GM12878 (cell line): ENCODE measurements around the gene CALM3. TPM values are rescaled to one million over a fixed set of nuclear protein-coding genes. Genes with fewer than 3 reads are reported as not detected.
"Not testable (repeated sequence)": the region's sequence is repeated elsewhere in the genome, so short reads cannot be mapped to it uniquely, and the experiment has no call there.

ENCODE experiments used
- ATAC-seq: fragments of 200-7000 bp; cut with Tn5 transposase; 3 replicates; pipeline ENCODE4 v1.9.1; 2020; ENCODE audit warnings: mild to moderate bottlenecking, moderate library complexity
- BruUV-seq: library from RNA; stranded (reverse); fragments of 400-500 nt; replicated peaks from 2 replicates; lab custom pipeline; 2021; lab: Mats Ljungman, UMichigan
- CTCF ChIA-PET: fragments of 300-600 bp; sonication (Branson Sonifier 250); formaldehyde crosslinking; extraction: SDS; loops from one replicate; lab custom pipeline; 2021; ENCODE audit warnings: inconsistent platforms; lab: Yijun Ruan, JAX
- POLR2A ChIA-PET: fragments of 350-600 bp; formaldehyde crosslinking; extraction: SDS; loops from one replicate; lab custom pipeline; 2021; ENCODE audit warnings: inconsistent platforms; lab: Charles Lee
- RAD21 ChIA-PET: fragments of 300-600 bp; sonication (Branson Sonifier 250); formaldehyde crosslinking; loops from one replicate; lab custom pipeline; 2023; ENCODE audit warnings: antibody characterized with exemption; ENCODE audit not compliant: unreplicated experiment; lab: Charles Lee
- SMC1A ChIA-PET: fragments of 300-600 bp; sonication (Branson Sonifier 250); formaldehyde crosslinking; loops from one replicate; lab custom pipeline; 2023; ENCODE audit not compliant: unreplicated experiment, uncharacterized antibody; lab: Charles Lee
- DNase-seq: peaks from one replicate; pipeline ENCODE4 v3.0.0-alpha.2; 2011; ENCODE audit warnings: low read depth, low spot score
- FAIRE-seq: peaks from 3 replicates; lab custom pipeline; 2011; peaks lifted over from hg19 to GRCh38; lab: Jason Lieb, UNC
- H2AFZ ChIP-seq: 2 replicates; pipeline ENCODE4 v1.6.0; 2011; ENCODE audit warnings: low read depth, low read length, control low read depth; ENCODE audit not compliant: control insufficient read depth
- H3K27ac ChIP-seq: 2 replicates; pipeline ENCODE4 v1.5.1; 2011; ENCODE audit warnings: control low read depth; ENCODE audit not compliant: control insufficient read depth, insufficient read depth
- H3K27me3 ChIP-seq, 2 experiments: replicated peaks in 1 of 2; 2 replicates each; pipeline versions ENCODE4 v1.6.0 to v1.6.1; 2011; ENCODE audit warnings: low read length in 1 of 2; ENCODE audit not compliant: control insufficient read depth in 2 of 2, insufficient read depth in 2 of 2
- H3K36me3 ChIP-seq, 2 experiments: 2 replicates each; pipeline ENCODE4 v1.5.1; 2011; ENCODE audit warnings: low read length in 1 of 2; ENCODE audit not compliant: control insufficient read depth in 2 of 2, insufficient read depth in 2 of 2
- H3K4me1 ChIP-seq: 2 replicates; pipeline ENCODE4 v1.6.1; 2011; ENCODE audit warnings: mild to moderate bottlenecking, low read length, moderate library complexity, mixed read lengths; ENCODE audit not compliant: control insufficient read depth, insufficient read depth
- H3K4me2 ChIP-seq: 2 replicates; pipeline ENCODE4 v1.6.0; 2011; ENCODE audit warnings: control low read depth; ENCODE audit not compliant: control insufficient read depth, insufficient read depth
- H3K4me3 ChIP-seq: fragments of 200-600 bp; sonication (generic); 2 replicates; pipeline ENCODE4 v1.5.1; 2016
- H3K79me2 ChIP-seq: 2 replicates; pipeline ENCODE4 v1.6.0; 2011; ENCODE audit warnings: low read length; ENCODE audit not compliant: control insufficient read depth, insufficient read depth
- H3K9ac ChIP-seq: 2 replicates; pipeline ENCODE4 v1.8.0; 2011; ENCODE audit warnings: low read length, control low read depth, mixed read lengths; ENCODE audit not compliant: control insufficient read depth, insufficient read depth
- H3K9me3 ChIP-seq: replicated peaks from 3 replicates; pipeline ENCODE4 v1.5.1; 2011; ENCODE audit warnings: mild to moderate bottlenecking, low read length; ENCODE audit not compliant: control insufficient read depth, insufficient read depth
- H4K20me1 ChIP-seq: 2 replicates; pipeline ENCODE4 v1.6.0; 2011; ENCODE audit not compliant: control insufficient read depth, insufficient read depth
- CHD2 ChIP-seq: IDR thresholded peaks from 2 replicates; pipeline ENCODE4 v1.6.1; 2011; ENCODE audit warnings: low read depth, low read length, improper control_type of control experiment, borderline replicate concordance
- NR2C2 ChIP-seq: IDR thresholded peaks from 2 replicates; pipeline ENCODE4 v1.6.1; 2011; ENCODE audit warnings: borderline replicate concordance, low read depth; ENCODE audit not compliant: control insufficient read depth, insufficient read length
- TBL1XR1 ChIP-seq: IDR thresholded peaks from 2 replicates; pipeline ENCODE4 v1.6.1; 2012; ENCODE audit warnings: low read depth, low read length, improper control_type of control experiment
- WGBS: methylation state at CpG from one replicate; pipeline ENCODE4 v1.1.6; 2016; ENCODE audit warnings: low lambda C conversion rate; ENCODE audit not compliant: insufficient replicate concordance, insufficient coverage; ENCODE audit errors: missing lambda C conversion rate; 5-methylcytosine and 5-hydroxymethylcytosine counted together
- in situ Hi-C: fragments of 300-500 bp; cut with MboI; formaldehyde crosslinking; loops from 9 replicates; pipeline ENCODE4 v1.14.3; 2018; ENCODE audit warnings: mixed read lengths
- intact Hi-C: fragments of 100-400 bp; cut with micrococcal nuclease; formaldehyde crosslinking; loops from one replicate; pipeline ENCODE4 v1.14.2; 2022; ENCODE audit not compliant: unreplicated experiment
- polyA plus RNA-seq, 11 experiments: library from polyadenylated mRNA; depleted of rRNA in 4 of 11; unstranded in 6 of 11; stranded (reverse) in 5 of 11; fragments of >200 nt; fragmentation: Nextera tagmentation in 4 of 11; fragmentation: Illumina TruSeq in 1 of 11; extraction: Ambion mirVana in 4 of 11; extraction: Trizol in 1 of 11; gene quantifications; 1 replicate in 1 of 11; 2 replicates in 10 of 11; pipeline versions ENCODE4 v1.2.1 to v1.2.3, GENCODE V29; 2011 to 2016; ENCODE audit warnings: inconsistent platforms in 2 of 11, missing spikeins in 2 of 11, low read depth in 1 of 11
- total RNA-seq, 4 experiments: library from RNA; depleted of rRNA in 3 of 4; stranded (reverse); fragments of >200 nt in 3 of 4; fragmentation: Illumina TruSeq in 1 of 4; extraction: Trizol in 1 of 4; gene quantifications; 2 replicates each; pipeline versions ENCODE4 v1.2.1 to v1.2.3, GENCODE V29; 2013 to 2021
- TF ChIP-seq, protein P1 (sequence below): IDR thresholded peaks from 2 replicates; pipeline ENCODE4 v1.6.1; 2012; ENCODE audit warnings: improper control_type of control experiment, low read depth, low read length; ENCODE audit not compliant: insufficient replicate concordance

CALM3 gene
- total and polyA plus RNA-seq, 10 of the 15 experiments (the other 5 are each of a cell fraction or from before 2014, with no cell fraction given) = 164 to 849 (median 347) TPM

- Histone ChIP-seq H4K20me1 (no peaks in the 10 kb centered on the region), H3K9ac (no peak overlapping the region), H3K4me3 (no peak overlapping the region), H3K36me3 (no peaks in the 10 kb centered on the region), H3K79me2 (no peaks in the 10 kb centered on the region), H3K27me3 (no peaks in the 10 kb centered on the region), H3K9me3 (no peaks in the 10 kb centered on the region; the same call in 2 of the 3 replicates), H2AFZ (no peak overlapping the region), H3K27ac (no peak overlapping the region), H3K4me1 (no peaks in the 10 kb centered on the region), H3K4me2 (no peak overlapping the region)
- ATAC-seq (no peak), FAIRE-seq (no peak), DNase-seq (no peak)
- in situ Hi-C loops (no loop called here), intact Hi-C loops (no loop called here)
- POLR2A ChIA-PET = no interaction called here
- RAD21 ChIA-PET = no interaction called here
- TF ChIP-seq CHD2 (no peak), NR2C2 (no peak), TBL1XR1 (no peak)
- TF ChIP-seq, protein P1, sequence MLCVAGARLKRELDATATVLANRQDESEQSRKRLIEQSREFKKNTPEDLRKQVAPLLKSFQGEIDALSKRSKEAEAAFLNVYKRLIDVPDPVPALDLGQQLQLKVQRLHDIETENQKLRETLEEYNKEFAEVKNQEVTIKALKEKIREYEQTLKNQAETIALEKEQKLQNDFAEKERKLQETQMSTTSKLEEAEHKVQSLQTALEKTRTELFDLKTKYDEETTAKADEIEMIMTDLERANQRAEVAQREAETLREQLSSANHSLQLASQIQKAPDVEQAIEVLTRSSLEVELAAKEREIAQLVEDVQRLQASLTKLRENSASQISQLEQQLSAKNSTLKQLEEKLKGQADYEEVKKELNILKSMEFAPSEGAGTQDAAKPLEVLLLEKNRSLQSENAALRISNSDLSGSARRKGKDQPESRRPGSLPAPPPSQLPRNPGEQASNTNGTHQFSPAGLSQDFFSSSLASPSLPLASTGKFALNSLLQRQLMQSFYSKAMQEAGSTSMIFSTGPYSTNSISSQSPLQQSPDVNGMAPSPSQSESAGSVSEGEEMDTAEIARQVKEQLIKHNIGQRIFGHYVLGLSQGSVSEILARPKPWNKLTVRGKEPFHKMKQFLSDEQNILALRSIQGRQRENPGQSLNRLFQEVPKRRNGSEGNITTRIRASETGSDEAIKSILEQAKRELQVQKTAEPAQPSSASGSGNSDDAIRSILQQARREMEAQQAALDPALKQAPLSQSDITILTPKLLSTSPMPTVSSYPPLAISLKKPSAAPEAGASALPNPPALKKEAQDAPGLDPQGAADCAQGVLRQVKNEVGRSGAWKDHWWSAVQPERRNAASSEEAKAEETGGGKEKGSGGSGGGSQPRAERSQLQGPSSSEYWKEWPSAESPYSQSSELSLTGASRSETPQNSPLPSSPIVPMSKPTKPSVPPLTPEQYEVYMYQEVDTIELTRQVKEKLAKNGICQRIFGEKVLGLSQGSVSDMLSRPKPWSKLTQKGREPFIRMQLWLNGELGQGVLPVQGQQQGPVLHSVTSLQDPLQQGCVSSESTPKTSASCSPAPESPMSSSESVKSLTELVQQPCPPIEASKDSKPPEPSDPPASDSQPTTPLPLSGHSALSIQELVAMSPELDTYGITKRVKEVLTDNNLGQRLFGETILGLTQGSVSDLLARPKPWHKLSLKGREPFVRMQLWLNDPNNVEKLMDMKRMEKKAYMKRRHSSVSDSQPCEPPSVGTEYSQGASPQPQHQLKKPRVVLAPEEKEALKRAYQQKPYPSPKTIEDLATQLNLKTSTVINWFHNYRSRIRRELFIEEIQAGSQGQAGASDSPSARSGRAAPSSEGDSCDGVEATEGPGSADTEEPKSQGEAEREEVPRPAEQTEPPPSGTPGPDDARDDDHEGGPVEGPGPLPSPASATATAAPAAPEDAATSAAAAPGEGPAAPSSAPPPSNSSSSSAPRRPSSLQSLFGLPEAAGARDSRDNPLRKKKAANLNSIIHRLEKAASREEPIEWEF = no peak
- WGBS = 59% methylated on average over 9 of the region's 9 CpGs
- no TSS peak for BruUV-seq
- SMC1A ChIA-PET = no interaction called here
- CTCF ChIA-PET = no interaction called here
These were observed 41.9 kb upstream of the CALM3 start for GRCh38 chr19:46559203-46559602.

DNA sequence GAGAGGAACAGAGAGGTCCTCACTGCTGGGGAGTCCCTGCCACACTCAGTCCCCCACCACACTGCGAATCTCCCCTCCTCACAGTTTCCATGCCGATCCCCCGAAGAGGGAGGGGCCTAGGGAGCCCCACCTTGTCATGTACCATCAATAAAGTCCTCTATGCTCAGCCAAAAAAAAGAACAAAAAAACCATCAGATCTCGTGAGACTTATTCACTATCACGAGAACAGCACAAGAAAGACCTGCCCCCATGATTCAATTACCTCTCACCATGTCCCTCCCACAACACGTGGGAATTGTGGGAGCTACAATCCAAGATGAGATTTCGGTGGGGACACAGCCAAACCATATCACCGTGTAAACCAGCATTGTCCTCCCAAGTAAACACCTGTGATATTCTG, 41.5 kb upstream of the CALM3 start:
- RAD21 ChIA-PET, BruUV-seq, H4K20me1 ChIP-seq, H3K4me3 ChIP-seq, H3K9ac ChIP-seq, H3K27ac ChIP-seq, in situ Hi-C loops, H3K27me3 ChIP-seq, H3K79me2 ChIP-seq, FAIRE-seq, POLR2A ChIA-PET, H3K4me2 ChIP-seq, SMC1A ChIA-PET, H3K4me1 ChIP-seq, H3K36me3 ChIP-seq, ATAC-seq, H2AFZ ChIP-seq, CTCF ChIA-PET, DNase-seq, H3K9me3 ChIP-seq, intact Hi-C loops: not testable (repeated sequence)
- 23% methylated on average over 8 of the region's 8 CpGs for WGBS
